Gastroesophageal sphincter (tissue), 4 donors: ENCODE data around the gene CIB4. TPM values are rescaled to one million over a fixed set of nuclear protein-coding genes. Genes with fewer than 3 reads are reported as not detected.
"Not testable (repeated sequence)": the region's sequence is repeated elsewhere in the genome, so short reads cannot be mapped to it uniquely, and the experiment has no call there.

Source experiments
- ATAC-seq: fragments of 150-250 bp; one replicate; pipeline ENCODE4 v1.9.1; 2016; ENCODE audit warnings: mild to moderate bottlenecking, moderate library complexity
- H3K27ac ChIP-seq, 4 donors: fragments of 200-600 bp; sonication (generic) in 3 of 4; 1 replicate in 3 of 4; 2 replicates in 1 of 4; pipeline ENCODE4 v1.5.1; 2016 to 2019
- H3K27me3 ChIP-seq: fragments of 200-600 bp; sonication (generic); one replicate; pipeline ENCODE4 v1.5.1; 2019
- H3K36me3 ChIP-seq, 2 donors: fragments of 200-600 bp; sonication (generic); one replicate each; pipeline ENCODE4 v1.5.1; 2019; ENCODE audit warnings: control low read depth in 1 of 2
- H3K4me1 ChIP-seq, 3 donors: fragments of 200-600 bp; sonication (generic); 1 replicate in 2 of 3; 2 replicates in 1 of 3; pipeline ENCODE4 v1.5.1; 2016 to 2019; ENCODE audit warnings: control low read depth in 2 of 3
- H3K4me3 ChIP-seq, 2 donors: fragments of 200-600 bp; sonication (generic); one replicate each; pipeline ENCODE4 v1.5.1; 2019; ENCODE audit warnings: mild to moderate bottlenecking in 1 of 2, moderate library complexity in 1 of 2
- H3K9me3 ChIP-seq, 3 donors: fragments of 200-600 bp; sonication (generic); one replicate each; pipeline ENCODE4 v1.5.1; 2017 to 2019; ENCODE audit warnings: control low read depth in 2 of 3
- EP300 ChIP-seq: sonication (generic); formaldehyde crosslinking; IDR thresholded peaks from one replicate; pipeline ENCODE4 v1.6.1; 2017; ENCODE audit warnings: antibody characterized with exemption, mild to moderate bottlenecking
- POLR2A ChIP-seq, 2 donors: fragments of 450-650 bp; IDR thresholded peaks; one replicate each; pipeline ENCODE4 v1.6.1; 2017; ENCODE audit warnings: antibody characterized with exemption in 2 of 2, mild to moderate bottlenecking in 2 of 2, moderate library complexity in 1 of 2
- POLR2AphosphoS5 ChIP-seq: sonication (generic); formaldehyde crosslinking; IDR thresholded peaks from one replicate; pipeline ENCODE4 v1.6.1; 2017; ENCODE audit warnings: antibody characterized with exemption
- WGBS, 2 donors: methylation state at CpG; one replicate each; pipeline ENCODE4 v1.1.5; 2018; ENCODE audit warnings: low coverage in 1 of 2; 5-methylcytosine and 5-hydroxymethylcytosine counted together
- total RNA-seq, 4 donors: library from RNA; depleted of rRNA; stranded (reverse); fragments of >200 nt; gene quantifications; one replicate each; pipeline ENCODE4 v1.1.0, GENCODE V29; 2016
- TF ChIP-seq, protein P1 (sequence below), 4 experiments: fragments of 200-600 bp in 2 of 4; fragments of 450-650 bp in 2 of 4; sonication (generic) in 1 of 4; IDR thresholded peaks; one replicate each; pipeline ENCODE4 v1.5.1; 2017 to 2019; ENCODE audit warnings: antibody characterized with exemption in 4 of 4, mild to moderate bottlenecking in 2 of 4, moderate library complexity in 2 of 4

The CIB4 gene
- total RNA-seq, 4 donors from 2014 or later: not detected

DNA sequence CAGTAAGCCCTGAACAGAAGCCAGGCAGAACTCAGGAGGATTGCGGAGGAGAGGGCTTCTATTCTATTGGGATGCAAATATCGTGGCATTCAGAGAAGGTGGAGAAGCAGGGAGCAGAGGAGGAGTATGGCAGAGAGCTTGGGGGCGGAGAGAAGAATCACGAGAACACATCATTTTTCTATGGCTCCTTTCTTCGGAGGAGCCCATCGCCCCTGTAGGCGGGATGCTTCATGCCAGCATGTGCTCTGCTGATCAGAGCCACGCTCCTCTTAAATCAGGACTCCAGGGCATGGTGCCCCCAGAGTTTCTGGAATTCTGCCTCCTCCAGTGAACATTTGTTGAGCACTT lies 71.1 kb downstream of the CIB4 start:
- 68 to 72% methylated on average over 5 to 7 of the region's 8 CpGs for WGBS, 2 donors
- H3K27me3 ChIP-seq: peaks cover 29% of the 10 kb centered on the region
- H3K9me3 ChIP-seq: no peaks in the 10 kb centered on the region
- H3K4me3 ChIP-seq: no peak overlapping the region
- no peaks in the 10 kb centered on the region for H3K4me1 ChIP-seq
- H3K36me3 ChIP-seq: no peaks in the 10 kb centered on the region
- TF ChIP-seq POLR2AphosphoS5: no peak
- TF ChIP-seq EP300: no peak
- no peak for TF ChIP-seq POLR2A (IDR thresholded peaks at IDR 0.05)
- TF ChIP-seq, protein P1, sequence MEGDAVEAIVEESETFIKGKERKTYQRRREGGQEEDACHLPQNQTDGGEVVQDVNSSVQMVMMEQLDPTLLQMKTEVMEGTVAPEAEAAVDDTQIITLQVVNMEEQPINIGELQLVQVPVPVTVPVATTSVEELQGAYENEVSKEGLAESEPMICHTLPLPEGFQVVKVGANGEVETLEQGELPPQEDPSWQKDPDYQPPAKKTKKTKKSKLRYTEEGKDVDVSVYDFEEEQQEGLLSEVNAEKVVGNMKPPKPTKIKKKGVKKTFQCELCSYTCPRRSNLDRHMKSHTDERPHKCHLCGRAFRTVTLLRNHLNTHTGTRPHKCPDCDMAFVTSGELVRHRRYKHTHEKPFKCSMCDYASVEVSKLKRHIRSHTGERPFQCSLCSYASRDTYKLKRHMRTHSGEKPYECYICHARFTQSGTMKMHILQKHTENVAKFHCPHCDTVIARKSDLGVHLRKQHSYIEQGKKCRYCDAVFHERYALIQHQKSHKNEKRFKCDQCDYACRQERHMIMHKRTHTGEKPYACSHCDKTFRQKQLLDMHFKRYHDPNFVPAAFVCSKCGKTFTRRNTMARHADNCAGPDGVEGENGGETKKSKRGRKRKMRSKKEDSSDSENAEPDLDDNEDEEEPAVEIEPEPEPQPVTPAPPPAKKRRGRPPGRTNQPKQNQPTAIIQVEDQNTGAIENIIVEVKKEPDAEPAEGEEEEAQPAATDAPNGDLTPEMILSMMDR (IDR thresholded peaks at IDR 0.05): no peak
- no peak for ATAC-seq
- no peak overlapping the region for H3K27ac ChIP-seq

DNA sequence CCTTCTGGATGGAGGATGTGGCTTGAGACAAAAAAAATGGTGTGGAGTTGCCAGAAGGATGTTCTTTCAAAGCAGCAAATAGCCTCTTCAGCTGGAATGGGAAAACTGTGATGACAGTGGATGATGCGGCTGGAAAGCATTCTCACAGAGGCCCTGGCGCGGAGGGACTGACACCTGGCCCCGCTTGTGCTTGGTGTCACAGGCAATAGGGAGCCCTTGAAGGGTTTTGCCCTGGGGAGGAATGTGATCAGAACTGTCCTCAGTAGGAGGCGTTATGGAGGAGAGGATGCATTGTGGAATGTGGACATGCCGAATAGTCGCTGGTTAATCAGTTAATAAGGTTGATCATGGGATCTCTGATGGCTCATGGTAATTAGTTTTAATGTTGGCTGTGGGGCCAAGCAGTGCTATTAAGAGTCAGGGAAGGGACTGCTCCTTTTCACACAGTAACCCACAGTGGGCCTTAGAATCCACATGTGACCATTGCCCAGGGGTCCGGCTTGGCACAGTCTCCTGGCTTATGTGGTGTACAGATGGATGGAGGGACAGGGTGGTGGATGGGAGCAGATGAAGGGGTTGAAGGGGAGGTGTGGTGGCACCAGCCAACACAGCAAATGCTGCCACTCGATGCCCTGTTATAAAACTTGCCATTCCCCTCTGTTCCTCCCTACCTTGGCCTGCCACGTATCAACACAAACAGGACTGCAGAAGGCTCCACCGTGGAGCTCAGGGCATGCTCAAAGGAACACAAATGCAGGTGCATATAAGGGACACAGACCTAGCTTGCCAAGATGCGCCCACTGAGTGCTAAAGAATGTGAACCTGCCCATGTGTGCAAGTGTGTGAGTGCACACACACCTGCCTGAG lies 71.7 kb downstream of the CIB4 start:
- ATAC-seq: no peak
- no peak for TF ChIP-seq EP300
- peak in 1 of 2 donors; percentile 10 for TF ChIP-seq POLR2A (IDR thresholded peaks at IDR 0.05)
- Histone ChIP-seq H3K9me3 (no peaks in the 10 kb centered on the region), H3K27ac (no peak overlapping the region), H3K4me1 (no peaks in the 10 kb centered on the region), H3K4me3 (no peak overlapping the region), H3K36me3 (no peaks in the 10 kb centered on the region), H3K27me3 (peaks cover 31% of the 10 kb centered on the region)
- WGBS, 2 donors: 90% methylated on average over 8 of the region's 12 CpGs; no CpG with 5 or more reads in 1 of the 2 donors

- peaks cover 31% of the 10 kb centered on the region for H3K27me3 ChIP-seq
- H3K4me1 ChIP-seq: peaks cover 0 to 6% (median 2%) of the 10 kb centered on the region in 3 donors
- H3K27ac ChIP-seq: no peak overlapping the region
- no peaks in the 10 kb centered on the region for H3K9me3 ChIP-seq
- H3K36me3 ChIP-seq: no peaks in the 10 kb centered on the region
- TF ChIP-seq POLR2A (IDR thresholded peaks at IDR 0.05) (no peak), EP300 (no peak), POLR2AphosphoS5 (no peak)
- TF ChIP-seq, protein P1 (IDR thresholded peaks at IDR 0.05): no peak
- ATAC-seq: no peak
- 72 to 86% methylated on average over 3 to 7 of the region's 7 CpGs for WGBS, 2 donors
- H3K4me3 ChIP-seq: no peak overlapping the region
Observed at GRCh38 chr2:26568076-26568890, 72.9 kb downstream of the CIB4 start.

- no peak for ATAC-seq
- no peaks in the 10 kb centered on the region for H3K36me3 ChIP-seq
- peaks cover 0 to 13% (median 10%) of the 10 kb centered on the region in 3 donors for H3K4me1 ChIP-seq
- WGBS, 2 donors: 100% methylated on average over 1 of the region's 3 CpGs; no CpG with 5 or more reads in 1 of the 2 donors
- H3K9me3 ChIP-seq: no peaks in the 10 kb centered on the region
- H3K27me3 ChIP-seq: peaks cover 36% of the 10 kb centered on the region
- TF ChIP-seq POLR2AphosphoS5 (no peak), POLR2A (IDR thresholded peaks at IDR 0.05) (no peak), EP300 (no peak)
- TF ChIP-seq, protein P1 (IDR thresholded peaks at IDR 0.05): no peak
- H3K27ac ChIP-seq: no peak overlapping the region
- H3K4me3 ChIP-seq: no peak overlapping the region
Observed at GRCh38 chr2:26567534-26567933, 73.6 kb downstream of the CIB4 start.

GRCh38 chr2:26566731-26567130 lies 74.4 kb downstream of the CIB4 start:
- H3K27me3 ChIP-seq: peaks cover 44% of the 10 kb centered on the region
- not testable (repeated sequence) for H3K36me3 ChIP-seq, H3K9me3 ChIP-seq, H3K4me3 ChIP-seq, H3K27ac ChIP-seq, ATAC-seq
- 100% methylated on average over 1 of the region's 1 CpG; no CpG with 5 or more reads in 1 of the 2 donors for WGBS, 2 donors
- H3K4me1 ChIP-seq: peaks cover 0 to 21% (median 11%) of the 10 kb centered on the region in 3 donors
